Mesenchymal stem cell (in vitro differentiated cells and primary cell): ENCODE measurements around the gene GSTA4. TPM values are rescaled to one million over a fixed set of nuclear protein-coding genes. Genes with fewer than 3 reads are reported as not detected.
A peak's percentile ranks its signal among the peaks of the same experiment; 100 is the strongest.
"Not testable (repeated sequence)": the region's sequence is repeated elsewhere in the genome, so short reads cannot be mapped to it uniquely, and the experiment has no call there.

Source experiments
- DNase-seq: peaks from one replicate; pipeline ENCODE4 v3.0.0-alpha.2; 2013
- H2AFZ ChIP-seq: one replicate; pipeline ENCODE4 v1.6.1; 2013; ENCODE audit warnings: low read depth, mild to moderate bottlenecking, control low read depth, inconsistent platforms, low read length, moderate library complexity
- H2AK5ac ChIP-seq: 2 replicates; pipeline ENCODE4 v1.6.1; 2013; ENCODE audit warnings: low read length, moderate library complexity, mild to moderate bottlenecking, inconsistent platforms; ENCODE audit not compliant: severe bottlenecking
- H2BK120ac ChIP-seq: one replicate; pipeline ENCODE4 v1.6.1; 2013; ENCODE audit warnings: low read depth, mild to moderate bottlenecking, inconsistent platforms, low read length, moderate library complexity
- H2BK12ac ChIP-seq, 2 experiments: one replicate each; pipeline ENCODE4 v1.6.1; 2013; ENCODE audit warnings: inconsistent platforms in 2 of 2, low read length in 2 of 2, mild to moderate bottlenecking in 2 of 2, moderate library complexity in 2 of 2, control low read depth in 1 of 2
- H2BK15ac ChIP-seq: one replicate; pipeline ENCODE4 v1.6.1; 2013; ENCODE audit warnings: mild to moderate bottlenecking, low read depth, inconsistent platforms; ENCODE audit not compliant: poor library complexity, severe bottlenecking
- H2BK5ac ChIP-seq: 2 replicates; pipeline ENCODE4 v1.6.1; 2013; ENCODE audit warnings: low read depth, mild to moderate bottlenecking, low read length, control low read depth, inconsistent platforms; ENCODE audit not compliant: poor library complexity, severe bottlenecking
- H3K14ac ChIP-seq, 2 experiments: one replicate each; pipeline ENCODE4 v1.6.1; 2013; ENCODE audit warnings: inconsistent platforms in 2 of 2, low read length in 2 of 2, control low read depth in 1 of 2, mild to moderate bottlenecking in 1 of 2, moderate library complexity in 1 of 2
- H3K18ac ChIP-seq, 2 experiments: one replicate each; pipeline ENCODE4 v1.6.1; 2013; ENCODE audit warnings: inconsistent platforms in 2 of 2, low read length in 2 of 2, control low read depth in 1 of 2, low read depth in 1 of 2, mild to moderate bottlenecking in 1 of 2
- H3K23ac ChIP-seq, 2 experiments: one replicate each; pipeline ENCODE4 v1.6.1; 2013; ENCODE audit warnings: inconsistent platforms in 2 of 2, low read length in 2 of 2, mild to moderate bottlenecking in 2 of 2, moderate library complexity in 2 of 2, control low read depth in 1 of 2
- H3K27ac ChIP-seq: 2 replicates; pipeline ENCODE4 v1.5.1; 2013; ENCODE audit warnings: mild to moderate bottlenecking, moderate library complexity, low read length, control low read depth, inconsistent platforms; ENCODE audit not compliant: poor library complexity, severe bottlenecking
- H3K27me3 ChIP-seq, 2 experiments: 2 replicates each; pipeline versions ENCODE4 v1.6.1 to v1.7.0; 2013; ENCODE audit warnings: low read length in 2 of 2, mild to moderate bottlenecking in 2 of 2, moderate library complexity in 2 of 2, control low read depth in 1 of 2, inconsistent platforms in 1 of 2; ENCODE audit not compliant: control insufficient read depth in 1 of 2, insufficient read depth in 1 of 2
- H3K36me3 ChIP-seq, 2 experiments: 2 replicates each; pipeline versions ENCODE4 v1.6.1 to v1.7.0; 2013; ENCODE audit warnings: low read length in 2 of 2, control low read depth in 1 of 2, inconsistent platforms in 1 of 2, low read depth in 1 of 2, mild to moderate bottlenecking in 1 of 2; ENCODE audit not compliant: insufficient read depth in 2 of 2, control insufficient read depth in 1 of 2
- H3K4ac ChIP-seq, 2 experiments: one replicate each; pipeline ENCODE4 v1.6.1; 2013; ENCODE audit warnings: inconsistent platforms in 2 of 2, low read length in 2 of 2, mild to moderate bottlenecking in 2 of 2, moderate library complexity in 2 of 2, control low read depth in 1 of 2, low read depth in 1 of 2
- H3K4me1 ChIP-seq: 2 replicates; pipeline ENCODE4 v1.6.1; 2013; ENCODE audit warnings: low read depth, low read length, control low read depth; ENCODE audit not compliant: control insufficient read depth, insufficient read depth
- H3K4me2 ChIP-seq: 2 replicates; pipeline ENCODE4 v1.6.1; 2013; ENCODE audit warnings: low read length, mild to moderate bottlenecking, inconsistent platforms; ENCODE audit not compliant: poor library complexity, severe bottlenecking
- H3K4me3 ChIP-seq, 2 experiments: 2 replicates each; pipeline versions ENCODE4 v1.5.1 to v1.7.0; 2013; ENCODE audit warnings: low read length in 2 of 2, mild to moderate bottlenecking in 2 of 2, control low read depth in 1 of 2, low read depth in 1 of 2; ENCODE audit not compliant: insufficient read depth in 1 of 2
- H3K79me1 ChIP-seq: replicated peaks from 2 replicates; pipeline ENCODE4 v1.6.1; 2013; ENCODE audit warnings: mild to moderate bottlenecking, control low read depth, low read length, inconsistent platforms; ENCODE audit not compliant: poor library complexity, severe bottlenecking
- H3K9ac ChIP-seq: 2 replicates; pipeline ENCODE4 v1.7.0; 2013; ENCODE audit warnings: mild to moderate bottlenecking, low read length, moderate library complexity
- H3K9me3 ChIP-seq: 2 replicates; pipeline ENCODE4 v1.7.0; 2013; ENCODE audit warnings: mild to moderate bottlenecking, low read length; ENCODE audit not compliant: control insufficient read depth
- H4K8ac ChIP-seq: one replicate; pipeline ENCODE4 v1.6.1; 2013; ENCODE audit warnings: inconsistent platforms, mild to moderate bottlenecking, low read length, moderate library complexity
- H4K91ac ChIP-seq: one replicate; pipeline ENCODE4 v1.6.1; 2013; ENCODE audit warnings: mild to moderate bottlenecking, low read length, inconsistent platforms
- WGBS: methylation state at CpG from one replicate; pipeline ENCODE4 v1.1.7; 2013; ENCODE audit warnings: mixed read lengths; 5-methylcytosine and 5-hydroxymethylcytosine counted together
- polyA plus RNA-seq, 2 experiments: library from polyadenylated mRNA; stranded (reverse); fragments of 200-250 nt; gene quantifications; one replicate each; pipeline ENCODE4 v1.2.3, GENCODE V29; 2013

The GSTA4 gene
- 24.9 TPM for polyA plus RNA-seq (2013, experiment 1 of 2)
- polyA plus RNA-seq (2013, experiment 2 of 2) = 25.5 TPM

GRCh38 chr6:52995089-52995912, at the start of gene GSTA4:
TSS of gene GSTA4 (minus strand) at chr6:52995284. CDS start at chr6:52994243, 1,041 bp downstream.
- Histone ChIP-seq H3K4me2 (peak within 1 kb of the TSS; percentile 59), H3K14ac (peak within 1 kb of the TSS in 1 of 2 experiments; percentile 77), H2BK120ac (peak within 1 kb of the TSS; percentile 21), H3K9ac (peak within 1 kb of the TSS; percentile 99), H3K4ac (peak within 1 kb of the TSS; percentile 20 to 92), H3K36me3 (peaks cover 0 to 14% of the 10 kb centered on the region in 2 experiments), H3K18ac (peak within 1 kb of the TSS; percentile 79 to 98), H2BK5ac (peak within 1 kb of the TSS; percentile 31), H2AFZ (peak within 1 kb of the TSS; percentile 54), H3K27ac (peak within 1 kb of the TSS; percentile 91), H3K23ac (peak within 1 kb of the TSS in 1 of 2 experiments; percentile 90), H3K4me3 (peak within 1 kb of the TSS; percentile 78 to 97), H2BK12ac (peak within 1 kb of the TSS in 1 of 2 experiments; percentile 34), H4K8ac (peak within 1 kb of the TSS; percentile 8), H4K91ac (peak within 1 kb of the TSS; percentile 93), H2AK5ac (peak within 1 kb of the TSS; percentile 16), H2BK15ac (peak within 1 kb of the TSS; percentile 87)
- not testable (repeated sequence) for H3K27me3 ChIP-seq, H3K4me1 ChIP-seq, H3K79me1 ChIP-seq, H3K9me3 ChIP-seq
- WGBS = under 1% methylated on average over 22 of the region's 41 CpGs
- peak; percentile 99 for DNase-seq

- Histone ChIP-seq H3K79me1 (peaks cover 7% of the 10 kb centered on the region), H3K14ac (no peak overlapping the region), H2BK5ac (no peak overlapping the region), H3K4me3 (no peak overlapping the region), H2AFZ (no peak overlapping the region), H3K4me1 (peaks cover 8% of the 10 kb centered on the region), H3K4ac (no peak overlapping the region), H4K91ac (no peak overlapping the region), H2AK5ac (no peak overlapping the region), H3K36me3 (peaks cover under 1 to 16% of the 10 kb centered on the region in 2 experiments), H3K9ac (peak overlapping the region; percentile 60), H2BK120ac (no peak overlapping the region), H3K27me3 (no peaks in the 10 kb centered on the region), H4K8ac (no peak overlapping the region), H3K4me2 (no peak overlapping the region), H3K18ac (no peak overlapping the region), H2BK15ac (no peak overlapping the region), H3K27ac (no peak overlapping the region), H2BK12ac (no peak overlapping the region), H3K9me3 (no peaks in the 10 kb centered on the region), H3K23ac (no peak overlapping the region)
- WGBS = 88% methylated on average over 1 of the region's 4 CpGs
- DNase-seq = no peak
Observed at GRCh38 chr6:53044572-53044971, 49.5 kb upstream of the GSTA4 start.

- H3K27ac ChIP-seq = peak overlapping the region; percentile 95
- H3K79me1 ChIP-seq = peaks cover 10% of the 10 kb centered on the region
- H2BK120ac ChIP-seq = no peak overlapping the region
- no peak overlapping the region for H2BK12ac ChIP-seq
- peak; percentile 75 for DNase-seq
- peaks cover 5 to 21% of the 10 kb centered on the region in 2 experiments for H3K36me3 ChIP-seq
- no peaks in the 10 kb centered on the region for H3K27me3 ChIP-seq
- no peaks in the 10 kb centered on the region for H3K9me3 ChIP-seq
- no peak overlapping the region for H2BK15ac ChIP-seq
- no peak overlapping the region for H4K8ac ChIP-seq
- H3K18ac ChIP-seq = peak overlapping the region in 1 of 2 experiments; percentile 3
- no peak overlapping the region for H3K23ac ChIP-seq
- no peak overlapping the region for H3K14ac ChIP-seq
- no peak overlapping the region for H4K91ac ChIP-seq
- no peak overlapping the region for H2AFZ ChIP-seq
- H3K4me1 ChIP-seq = peaks cover 8% of the 10 kb centered on the region
- H2AK5ac ChIP-seq = no peak overlapping the region
- no peak overlapping the region for H3K4ac ChIP-seq
- peak overlapping the region; percentile 78 for H2BK5ac ChIP-seq
- peak overlapping the region; percentile 46 for H3K4me2 ChIP-seq
- peak overlapping the region; percentile 60 for H3K9ac ChIP-seq
- 4% methylated on average over 4 of the region's 4 CpGs for WGBS
- H3K4me3 ChIP-seq = peak overlapping the region in 1 of 2 experiments; percentile 11
Observed at GRCh38 chr6:53044071-53044470, 49.0 kb upstream of the GSTA4 start.

- no peak overlapping the region for H2BK12ac ChIP-seq
- H3K27ac ChIP-seq = peak overlapping the region; percentile 95
- H3K4me1 ChIP-seq = peaks cover 8% of the 10 kb centered on the region
- peak overlapping the region in 1 of 2 experiments; percentile 3 for H3K18ac ChIP-seq
- no peaks in the 10 kb centered on the region for H3K27me3 ChIP-seq
- no peak overlapping the region for H2AFZ ChIP-seq
- no peak overlapping the region for H2BK15ac ChIP-seq
- H3K9ac ChIP-seq = peak overlapping the region; percentile 60
- no peak overlapping the region for H4K8ac ChIP-seq
- H2BK5ac ChIP-seq = peak overlapping the region; percentile 94
- H3K23ac ChIP-seq = no peak overlapping the region
- H3K4ac ChIP-seq = no peak overlapping the region
- H3K4me2 ChIP-seq = peak overlapping the region; percentile 46
- peak overlapping the region in 1 of 2 experiments; percentile 11 for H3K4me3 ChIP-seq
- H4K91ac ChIP-seq = no peak overlapping the region
- H3K9me3 ChIP-seq = no peaks in the 10 kb centered on the region
- peaks cover 12% of the 10 kb centered on the region for H3K79me1 ChIP-seq
- DNase-seq = no peak
- peak overlapping the region; percentile 89 for H2AK5ac ChIP-seq
- no peak overlapping the region for H3K14ac ChIP-seq
- peaks cover 5 to 26% of the 10 kb centered on the region in 2 experiments for H3K36me3 ChIP-seq
- no peak overlapping the region for H2BK120ac ChIP-seq
Observed at GRCh38 chr6:53043581-53043980, 48.5 kb upstream of the GSTA4 start.
